Astrocyte (in vitro differentiated cells and primary cell): ENCODE data around the gene PANX2. TPM values are rescaled to one million over a fixed set of nuclear protein-coding genes. Genes with fewer than 3 reads are reported as not detected.

Source experiments
- DNase-seq: peaks from one replicate; pipeline ENCODE4 v3.0.0-alpha.2; 2010; ENCODE audit warnings: low read depth
- FAIRE-seq: peaks from 2 replicates; lab custom pipeline; 2011; peaks lifted over from hg19 to GRCh38; lab: Jason Lieb, UNC
- H2AFZ ChIP-seq: 2 replicates; pipeline ENCODE4 v1.6.0; 2012; ENCODE audit warnings: low read depth, low read length, inconsistent platforms
- H3K27ac ChIP-seq: 2 replicates; pipeline ENCODE4 v1.5.1; 2011; ENCODE audit warnings: low read depth, low read length, inconsistent platforms
- H3K27me3 ChIP-seq: 2 replicates; pipeline ENCODE4 v1.6.0; 2011; ENCODE audit warnings: low read length, inconsistent platforms; ENCODE audit not compliant: insufficient read depth
- H3K36me3 ChIP-seq: 2 replicates; pipeline ENCODE4 v1.5.1; 2011; ENCODE audit warnings: low read length, inconsistent platforms; ENCODE audit not compliant: insufficient read depth
- H3K4me1 ChIP-seq: 2 replicates; pipeline ENCODE4 v1.5.1; 2011; ENCODE audit warnings: low read length, inconsistent platforms; ENCODE audit not compliant: insufficient read depth
- H3K4me2 ChIP-seq: 2 replicates; pipeline ENCODE4 v1.6.0; 2012; ENCODE audit warnings: low read length, inconsistent platforms
- H3K4me3 ChIP-seq: 2 replicates; pipeline ENCODE4 v1.5.1; 2011; ENCODE audit warnings: low read depth, mild to moderate bottlenecking, low read length, inconsistent platforms; ENCODE audit not compliant: insufficient read depth
- H3K79me2 ChIP-seq: 2 replicates; pipeline ENCODE4 v1.6.0; 2012; ENCODE audit warnings: mild to moderate bottlenecking, low read length, inconsistent platforms; ENCODE audit not compliant: insufficient read depth
- H3K9ac ChIP-seq: 2 replicates; pipeline ENCODE4 v1.6.0; 2012; ENCODE audit warnings: mild to moderate bottlenecking, low read length, inconsistent platforms
- H3K9me3 ChIP-seq: 2 replicates; pipeline ENCODE4 v1.5.1; 2012; ENCODE audit warnings: low read depth, mild to moderate bottlenecking, low read length, inconsistent platforms; ENCODE audit not compliant: insufficient read depth
- H4K20me1 ChIP-seq: 2 replicates; pipeline ENCODE4 v1.6.0; 2012; ENCODE audit warnings: low read length, inconsistent platforms; ENCODE audit not compliant: insufficient read depth
- H3K27ac Mint-ChIP-seq: one replicate; pipeline ENCODE4 v1.8.0; 2021; ENCODE audit warnings: mild to moderate bottlenecking, mixed read lengths; ENCODE audit not compliant: unreplicated experiment
- H3K27me3 Mint-ChIP-seq: one replicate; pipeline ENCODE4 v1.8.0; 2021; ENCODE audit warnings: low read depth, mixed read lengths; ENCODE audit not compliant: unreplicated experiment
- H3K36me3 Mint-ChIP-seq: one replicate; pipeline ENCODE4 v1.8.0; 2021; ENCODE audit warnings: low read depth, mixed read lengths; ENCODE audit not compliant: unreplicated experiment
- H3K4me1 Mint-ChIP-seq: one replicate; pipeline ENCODE4 v1.8.0; 2021; ENCODE audit warnings: low read depth, mixed read lengths; ENCODE audit not compliant: unreplicated experiment
- H3K4me3 Mint-ChIP-seq: one replicate; pipeline ENCODE4 v1.8.0; 2021; ENCODE audit warnings: mild to moderate bottlenecking, moderate library complexity, mixed read lengths; ENCODE audit not compliant: unreplicated experiment
- H3K9me3 Mint-ChIP-seq: one replicate; pipeline ENCODE4 v1.8.0; 2021; ENCODE audit warnings: mild to moderate bottlenecking, mixed read lengths; ENCODE audit not compliant: unreplicated experiment
- EZH2 ChIP-seq: IDR thresholded peaks from 2 replicates; pipeline ENCODE4 v1.6.1; 2012; ENCODE audit warnings: mild to moderate bottlenecking, low read length, inconsistent platforms; ENCODE audit not compliant: insufficient read depth
- total RNA-seq: library from RNA; stranded (reverse); gene quantifications from 2 replicates; pipeline ENCODE4 v1.2.1, GENCODE V29; 2021
- TF ChIP-seq, protein P1 (sequence below): IDR thresholded peaks from 2 replicates; pipeline ENCODE4 v1.5.1; 2011; ENCODE audit warnings: low read depth, mild to moderate bottlenecking, inconsistent platforms, low read length, moderate library complexity; ENCODE audit not compliant: insufficient read depth

Gene PANX2
- total RNA-seq, 1 donor from 2014 or later = 2.3 TPM

GRCh38 chr22:50178871-50179869 lies 8.6 kb downstream of the PANX2 start:
- Histone ChIP-seq H3K27me3 (no peaks in the 10 kb centered on the region), H2AFZ (no peak overlapping the region), H3K9ac (no peak overlapping the region), H3K4me2 (no peak overlapping the region), H3K27ac (no peak overlapping the region), H3K79me2 (no peaks in the 10 kb centered on the region), H4K20me1 (no peaks in the 10 kb centered on the region), H3K4me3 (no peak overlapping the region), H3K4me1 (no peaks in the 10 kb centered on the region), H3K36me3 (no peaks in the 10 kb centered on the region), H3K9me3 (no peaks in the 10 kb centered on the region)
- H3K27ac Mint-ChIP-seq = no peak overlapping the region
- no peaks in the 10 kb centered on the region for H3K4me1 Mint-ChIP-seq
- peaks cover 2% of the 10 kb centered on the region for H3K36me3 Mint-ChIP-seq
- DNase-seq (no peak), FAIRE-seq (no peak)
- H3K9me3 Mint-ChIP-seq = no peaks in the 10 kb centered on the region
- TF ChIP-seq, protein P1, sequence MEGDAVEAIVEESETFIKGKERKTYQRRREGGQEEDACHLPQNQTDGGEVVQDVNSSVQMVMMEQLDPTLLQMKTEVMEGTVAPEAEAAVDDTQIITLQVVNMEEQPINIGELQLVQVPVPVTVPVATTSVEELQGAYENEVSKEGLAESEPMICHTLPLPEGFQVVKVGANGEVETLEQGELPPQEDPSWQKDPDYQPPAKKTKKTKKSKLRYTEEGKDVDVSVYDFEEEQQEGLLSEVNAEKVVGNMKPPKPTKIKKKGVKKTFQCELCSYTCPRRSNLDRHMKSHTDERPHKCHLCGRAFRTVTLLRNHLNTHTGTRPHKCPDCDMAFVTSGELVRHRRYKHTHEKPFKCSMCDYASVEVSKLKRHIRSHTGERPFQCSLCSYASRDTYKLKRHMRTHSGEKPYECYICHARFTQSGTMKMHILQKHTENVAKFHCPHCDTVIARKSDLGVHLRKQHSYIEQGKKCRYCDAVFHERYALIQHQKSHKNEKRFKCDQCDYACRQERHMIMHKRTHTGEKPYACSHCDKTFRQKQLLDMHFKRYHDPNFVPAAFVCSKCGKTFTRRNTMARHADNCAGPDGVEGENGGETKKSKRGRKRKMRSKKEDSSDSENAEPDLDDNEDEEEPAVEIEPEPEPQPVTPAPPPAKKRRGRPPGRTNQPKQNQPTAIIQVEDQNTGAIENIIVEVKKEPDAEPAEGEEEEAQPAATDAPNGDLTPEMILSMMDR = no peak
- TF ChIP-seq EZH2 = no peak
- peaks cover 10% of the 10 kb centered on the region for H3K27me3 Mint-ChIP-seq
- H3K4me3 Mint-ChIP-seq = no peak overlapping the region

DNA sequence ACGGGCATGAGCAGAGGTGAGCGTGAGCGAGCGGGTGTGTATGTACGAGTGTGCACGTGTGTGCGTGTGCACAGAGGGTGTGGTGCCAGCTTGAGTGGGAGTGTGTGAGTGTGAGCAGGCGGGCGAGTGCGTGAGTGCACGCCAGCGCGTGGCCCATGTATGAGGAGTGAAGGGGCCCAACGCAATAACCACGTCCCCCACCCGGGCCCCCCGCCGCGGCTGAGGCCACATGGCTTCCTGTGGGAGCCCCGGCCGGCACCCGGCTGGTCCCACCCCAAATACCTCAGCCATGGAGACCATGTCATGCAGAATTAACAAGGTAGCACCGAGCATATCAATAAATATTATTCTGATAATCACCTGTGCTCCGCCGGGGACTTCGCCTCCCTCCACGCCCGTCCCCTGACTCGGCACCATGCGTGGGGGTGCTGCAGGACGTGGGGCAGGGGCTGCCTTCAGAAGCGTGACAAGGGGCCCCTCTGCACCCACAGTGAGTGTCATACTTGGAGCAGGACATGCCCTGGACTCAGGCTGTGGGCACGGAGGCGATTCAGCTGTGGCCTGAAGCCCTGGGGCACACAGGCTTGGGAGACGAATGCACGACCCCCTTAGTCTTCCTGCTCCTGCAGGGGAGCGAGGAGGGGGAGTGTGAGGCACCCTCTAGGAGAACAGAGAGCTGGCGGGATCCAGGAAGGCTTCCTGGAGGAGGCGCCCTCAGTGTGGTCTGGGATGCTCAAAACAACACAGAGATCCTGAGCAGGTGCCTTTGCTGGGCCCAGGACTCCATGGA lies 9.6 kb downstream of the PANX2 start:
- no peak for TF ChIP-seq EZH2
- TF ChIP-seq, protein P1 = no peak
- DNase-seq (no peak), FAIRE-seq (no peak)
- H3K36me3 ChIP-seq = no peaks in the 10 kb centered on the region
- H3K9me3 ChIP-seq = no peaks in the 10 kb centered on the region
- no peaks in the 10 kb centered on the region for H3K4me1 Mint-ChIP-seq
- no peak overlapping the region for H3K27ac ChIP-seq
- H3K4me2 ChIP-seq = no peak overlapping the region
- H3K4me1 ChIP-seq = peaks cover 3% of the 10 kb centered on the region
- H3K27me3 Mint-ChIP-seq = peaks cover 10% of the 10 kb centered on the region
- H3K27me3 ChIP-seq = no peaks in the 10 kb centered on the region
- no peaks in the 10 kb centered on the region for H3K9me3 Mint-ChIP-seq
- H4K20me1 ChIP-seq = no peaks in the 10 kb centered on the region
- no peak overlapping the region for H3K27ac Mint-ChIP-seq
- H3K9ac ChIP-seq = no peak overlapping the region
- no peaks in the 10 kb centered on the region for H3K79me2 ChIP-seq
- no peak overlapping the region for H2AFZ ChIP-seq
- no peak overlapping the region for H3K4me3 Mint-ChIP-seq
- H3K4me3 ChIP-seq = no peak overlapping the region
- H3K36me3 Mint-ChIP-seq = peaks cover 2% of the 10 kb centered on the region
